Right forelimb (tissue), 1 donor: ENCODE data around the gene CD300H.
"Not testable (repeated sequence)": the region's sequence is repeated elsewhere in the genome, so short reads cannot be mapped to it uniquely, and the experiment has no call there.

Experiments used
- DNase-seq: peaks from one replicate; pipeline ENCODE4 v3.0.0-alpha.2; 2018

The CD300H gene

DNA sequence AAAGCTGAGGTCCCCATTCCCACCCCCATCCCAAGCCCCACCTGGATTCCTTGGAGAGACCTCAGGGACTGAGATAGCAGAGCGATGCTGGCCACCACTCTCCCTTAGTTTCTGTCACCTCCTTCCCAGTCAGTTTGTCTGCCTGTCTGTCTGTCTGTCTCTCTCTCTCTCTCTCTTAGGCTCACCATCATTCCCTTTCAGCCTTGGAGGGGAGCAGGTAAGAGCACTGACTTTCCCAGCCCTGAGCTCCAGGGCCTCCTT, 41.9 kb downstream of the CD300H start:
- no peak for DNase-seq

DNA sequence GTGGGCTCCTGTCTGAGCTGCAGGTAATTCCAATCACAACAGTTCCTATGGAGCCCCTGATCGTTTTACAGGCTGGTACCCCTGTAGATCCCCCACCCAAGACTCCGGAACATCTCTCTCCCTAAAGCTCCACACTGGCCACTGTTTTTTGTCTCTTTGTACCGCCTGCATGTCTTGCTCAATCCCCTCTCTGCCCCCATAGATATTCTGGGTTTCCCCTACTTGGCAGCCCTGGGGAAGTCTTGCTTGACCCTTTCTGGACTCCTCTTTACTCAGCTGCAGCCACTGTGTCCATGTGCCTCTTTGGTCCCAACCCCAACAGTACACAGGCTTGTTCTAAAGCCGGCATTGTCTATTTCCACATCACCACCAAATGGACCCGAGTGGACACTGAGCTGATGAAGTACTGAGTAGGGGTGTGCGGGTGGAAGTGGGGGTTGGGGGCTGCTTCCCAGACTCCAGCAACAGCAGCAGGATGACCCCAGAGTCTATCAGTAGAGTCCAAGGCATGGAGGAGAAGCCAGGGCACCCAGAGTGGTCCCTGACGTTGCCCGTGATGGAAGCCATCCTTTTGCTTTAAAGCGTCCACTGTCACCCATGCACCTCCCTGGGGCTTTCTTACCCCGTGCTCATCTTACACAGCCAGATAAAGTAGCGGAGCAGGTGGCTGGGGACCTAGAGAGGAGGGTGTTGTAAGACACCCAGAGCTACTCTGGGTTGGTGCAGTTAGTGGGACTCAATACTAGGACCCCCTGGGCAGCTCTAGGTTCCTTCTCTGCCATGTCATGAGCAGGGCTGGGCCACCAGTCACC, 42.5 kb downstream of the CD300H start:
- no peak for DNase-seq

DNA sequence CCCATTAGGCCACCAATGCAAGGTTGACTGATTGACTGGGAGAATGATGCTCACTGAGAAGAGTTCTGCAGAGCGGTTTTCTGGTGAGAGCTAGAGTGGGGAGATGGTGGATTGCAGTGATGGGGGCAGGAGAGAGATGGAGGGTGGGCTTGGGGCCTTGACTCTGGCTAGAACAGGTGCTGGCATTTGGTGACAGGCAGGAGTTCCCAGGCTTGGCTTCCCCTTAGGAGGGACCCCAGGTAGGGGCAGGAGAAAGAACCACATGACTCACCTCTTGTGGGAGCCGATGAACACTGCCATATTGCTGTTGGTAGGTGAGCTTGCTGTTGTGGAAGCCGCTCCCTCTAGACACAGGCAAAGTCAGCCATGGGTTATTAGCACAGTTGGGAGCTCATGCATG, 44.0 kb downstream of the CD300H start:
- no peak for DNase-seq

DNA sequence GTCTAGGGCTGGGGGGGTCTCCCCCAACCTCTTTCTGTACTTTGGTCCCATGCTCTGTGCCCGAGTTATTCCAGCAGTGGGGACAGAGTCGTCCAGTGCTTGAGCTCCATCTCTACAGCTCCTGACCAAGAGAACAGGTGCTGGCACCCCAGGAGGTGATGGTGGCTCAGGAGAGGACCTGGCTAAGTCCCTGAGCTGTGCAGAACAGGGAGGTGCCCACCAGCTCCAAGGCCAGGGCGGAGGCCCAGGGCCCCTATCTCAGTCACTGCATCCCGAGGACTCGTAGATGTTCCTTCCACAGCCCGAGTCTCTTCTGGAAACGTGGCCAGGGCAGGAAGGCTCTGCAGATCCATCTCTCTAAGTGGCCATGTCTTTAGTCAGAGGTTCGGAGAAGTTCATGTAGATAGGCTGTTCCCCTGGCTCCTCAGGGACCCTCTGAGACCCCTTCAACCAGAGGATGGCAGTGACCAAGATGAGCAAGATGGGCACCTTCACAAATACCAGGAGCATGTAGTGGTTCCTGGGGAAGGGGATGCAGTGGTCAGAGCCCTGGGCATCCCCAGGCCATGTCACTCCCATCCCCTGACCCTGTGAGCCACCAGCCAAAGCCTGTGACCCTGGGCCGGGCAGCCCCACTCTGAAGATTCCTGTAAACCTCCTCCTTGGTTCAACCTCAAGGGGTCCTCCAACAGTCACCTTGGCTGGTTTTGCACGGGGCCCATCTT, 44.8 kb downstream of the CD300H start:
- no peak for DNase-seq

DNA sequence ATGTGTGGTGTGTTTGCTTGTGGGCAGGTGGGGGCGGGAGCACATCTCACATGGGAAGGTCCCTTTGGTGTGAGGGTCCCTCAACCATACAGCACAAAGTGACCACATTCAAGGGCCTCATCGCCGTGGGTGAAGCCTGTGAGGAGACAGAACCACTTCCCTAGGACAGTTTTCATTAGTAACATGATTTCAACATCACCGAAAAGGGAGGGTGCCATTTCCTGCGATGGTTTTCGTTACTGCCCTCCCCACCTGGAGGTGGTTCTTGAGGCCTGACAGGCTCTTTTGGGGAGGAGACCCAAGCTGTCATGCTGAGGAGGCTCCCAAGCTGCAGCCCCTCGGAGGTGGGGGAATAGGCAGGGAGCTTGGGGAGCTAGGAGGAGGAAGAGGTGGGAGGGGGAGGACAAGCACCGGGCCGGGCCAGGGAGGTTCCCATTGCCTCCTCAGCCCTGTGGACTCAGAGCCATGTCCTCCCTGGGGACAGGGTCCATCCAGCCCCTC, 45.6 kb downstream of the CD300H start:
- no peak for DNase-seq

DNA sequence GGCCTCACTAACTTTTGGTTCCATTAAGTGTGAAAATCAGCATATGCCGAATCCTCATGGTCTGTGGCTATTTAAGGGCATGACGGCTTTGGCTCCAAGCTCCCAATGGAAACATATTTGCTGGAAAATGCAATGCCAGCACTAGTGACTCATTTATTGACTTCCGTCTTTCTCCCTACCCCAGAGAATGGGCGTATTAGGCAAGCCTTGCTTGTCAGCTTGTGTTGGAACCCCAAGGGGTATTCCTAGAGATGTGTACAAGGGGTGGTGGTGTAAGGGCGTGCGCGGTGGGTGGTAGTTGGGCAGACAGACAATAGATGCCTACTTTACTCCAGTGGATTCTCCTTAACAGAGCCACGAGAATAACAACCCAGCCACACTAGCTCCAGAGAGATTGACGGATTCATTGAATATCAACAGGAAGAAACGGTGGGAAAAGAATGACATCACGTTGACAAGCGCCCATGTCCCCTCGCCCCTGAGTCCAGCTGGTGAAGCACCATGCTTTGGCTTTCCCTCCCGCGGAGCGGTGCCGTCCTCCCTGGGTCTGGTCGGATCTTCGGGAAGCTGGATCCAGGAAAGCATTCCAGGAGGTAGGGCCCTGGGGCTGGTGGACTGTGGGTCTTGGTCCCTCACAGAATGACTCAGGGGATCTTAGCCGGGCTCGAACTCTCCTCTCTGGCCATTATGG, 46.4 kb downstream of the CD300H start:
- no peak for DNase-seq

- no peak for DNase-seq
These were observed 47.3 kb downstream of the CD300H start for GRCh38 chr17:74520016-74520434.

GRCh38 chr17:74518413-74518981, 48.8 kb downstream of the CD300H start:
- not testable (repeated sequence) for DNase-seq

GRCh38 chr17:74516561-74517328, 50.6 kb downstream of the CD300H start:
- no peak for DNase-seq

DNA sequence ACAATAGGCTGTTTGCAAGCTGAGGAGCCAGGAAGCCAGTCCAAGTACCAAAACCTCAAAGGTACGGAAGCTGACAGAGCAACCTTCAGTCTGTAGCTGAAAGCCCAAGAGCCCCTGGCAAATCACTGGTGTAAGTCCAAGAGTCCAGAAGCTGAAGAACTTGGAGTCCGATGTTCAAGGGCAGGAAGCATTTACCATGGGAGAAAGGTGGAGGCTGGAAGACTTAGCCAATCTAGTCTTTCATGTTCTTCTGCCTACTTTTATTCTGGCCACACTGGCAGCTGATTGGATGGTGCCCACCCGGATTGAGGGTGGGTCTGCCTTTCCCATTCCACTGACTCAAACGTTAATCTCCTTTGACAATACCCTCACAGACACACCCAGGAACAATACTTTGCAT, 51.4 kb downstream of the CD300H start:
- no peak for DNase-seq

GRCh38 chr17:74514632-74515334, 52.5 kb downstream of the CD300H start:
- no peak for DNase-seq

DNA sequence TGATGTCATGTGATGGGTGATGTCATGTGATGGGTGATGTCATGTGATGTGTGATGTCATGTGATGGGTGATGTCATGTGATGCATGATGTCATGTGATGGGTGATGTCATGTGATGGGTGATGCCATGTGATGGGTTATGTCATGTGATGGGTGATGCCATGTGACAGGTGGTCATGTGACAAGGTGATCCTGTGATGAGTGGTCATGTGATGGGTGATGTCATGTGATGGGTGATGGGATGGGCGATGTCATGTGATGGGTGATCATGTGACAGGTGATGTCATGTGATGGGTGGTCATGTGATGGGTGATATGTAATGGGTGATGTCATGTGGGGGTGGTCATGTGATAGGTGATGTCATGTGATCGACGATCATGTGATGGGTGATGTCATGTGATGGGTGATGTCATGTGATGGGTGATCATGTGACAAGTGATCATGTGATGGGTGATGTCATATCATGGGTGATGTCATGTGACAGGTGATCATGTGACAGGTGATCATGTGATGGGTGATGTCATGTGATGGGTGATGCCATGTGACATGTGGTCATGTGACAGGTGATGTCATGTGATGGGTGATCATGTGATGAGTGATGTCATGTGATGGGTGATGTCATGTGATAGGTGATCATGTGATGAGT, 53.2 kb downstream of the CD300H start:
- DNase-seq, result no peak

- no peak for DNase-seq
These were observed 54.7 kb downstream of the CD300H start for GRCh38 chr17:74512624-74513091.

DNA sequence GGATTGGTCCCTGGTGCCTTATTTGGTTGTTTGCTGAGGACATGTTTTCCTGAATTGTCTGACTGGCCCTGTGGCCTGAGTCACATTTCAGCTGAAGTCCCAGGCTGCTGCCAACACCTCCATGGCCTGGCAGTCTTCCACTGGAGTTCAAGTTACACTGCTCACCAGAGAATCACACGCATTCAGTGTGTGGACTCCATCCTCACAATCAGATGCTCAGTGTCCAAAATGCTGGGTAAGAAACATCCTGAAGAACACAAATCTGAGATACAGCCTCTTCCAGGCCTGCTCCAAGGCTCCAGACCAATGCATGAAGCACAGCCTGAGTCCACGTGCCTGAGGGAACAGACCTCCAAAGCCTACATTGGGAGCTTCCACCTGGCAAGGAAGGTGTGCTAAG, 55.3 kb downstream of the CD300H start:
- no peak for DNase-seq
